Peyer's patch (tissue), 4 donors: ENCODE data around the gene CNTN4.

Experiments
- CTCF ChIP-seq, 6 experiments: fragments of 450-650 bp in 4 of 6; fragments of 200-600 bp in 2 of 6; sonication (generic) in 1 of 6; IDR thresholded peaks; one replicate each; pipeline ENCODE4 v1.5.1; 2017 to 2019; ENCODE audit warnings: antibody characterized with exemption in 6 of 6, mild to moderate bottlenecking in 3 of 6, moderate library complexity in 1 of 6
- POLR2A ChIP-seq, 2 donors: fragments of 450-650 bp; IDR thresholded peaks; one replicate each; pipeline ENCODE4 v1.5.1; 2017; ENCODE audit warnings: antibody characterized with exemption in 2 of 2, mild to moderate bottlenecking in 2 of 2, moderate library complexity in 2 of 2

DNA sequence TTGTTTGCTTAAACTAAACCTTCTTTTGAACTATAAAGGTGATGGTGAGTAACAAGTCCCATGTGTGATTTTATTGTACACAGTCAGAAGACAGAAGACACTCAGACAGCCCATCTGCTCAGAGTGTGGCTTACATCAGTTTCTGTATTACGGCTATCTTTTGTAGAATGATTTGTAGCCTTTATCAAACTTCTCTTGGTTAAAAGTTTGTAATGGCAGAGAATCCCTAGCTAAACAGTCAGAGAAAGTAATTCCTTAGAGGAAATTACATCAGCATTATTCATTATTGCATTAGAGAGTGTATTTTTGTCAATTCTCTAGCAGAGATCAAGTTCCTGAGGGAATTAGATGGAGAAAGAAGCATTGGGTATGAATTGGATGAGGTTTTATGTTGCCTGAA is 500.8 kb downstream of the CNTN4 start:
- TF ChIP-seq POLR2A (IDR thresholded peaks at IDR 0.05) (no peak), CTCF (IDR thresholded peaks at IDR 0.05) (no peak)
